ENCODE measurements around the gene CLMP.
"Not testable (repeated sequence)": the region's sequence is repeated elsewhere in the genome, so short reads cannot be mapped to it uniquely, and the experiment has no call there.

Gene CLMP

GRCh38 chr11:123098990-123099389 is 96.1 kb downstream of the CLMP start:
- Mint-ChIP-seq H3K9me3 (no peaks in the 10 kb centered on the region), H3K4me3 (no peak overlapping the region), H3K27ac (no peak overlapping the region), H3K4me1 (ENCODE audit: low read depth) (no peaks in the 10 kb centered on the region), H3K36me3 (ENCODE audit: low read depth) (no peaks in the 10 kb centered on the region), H3K27me3 (peaks cover 7% of the 10 kb centered on the region)
- intact Hi-C loops (cut with micrococcal nuclease) = no loop called here

- intact Hi-C loops (cut with micrococcal nuclease) = no loop called here
- no peaks in the 10 kb centered on the region for H3K9me3 Mint-ChIP-seq
These were observed 101.3 kb downstream of the CLMP start for GRCh38 chr11:123093739-123094138.

GRCh38 chr11:123091506-123091905 is 103.5 kb downstream of the CLMP start:
- intact Hi-C loops (cut with micrococcal nuclease) = no loop called here
- Mint-ChIP-seq H3K27me3 (no peaks in the 10 kb centered on the region), H3K4me1 (ENCODE audit: low read depth) (no peaks in the 10 kb centered on the region), H3K27ac (no peak overlapping the region), H3K9me3 (no peaks in the 10 kb centered on the region), H3K4me3 (no peak overlapping the region), H3K36me3 (ENCODE audit: low read depth) (no peaks in the 10 kb centered on the region)

More at GRCh38 chr11:123093739-123094138, 101.3 kb downstream of the CLMP start:
- Mint-ChIP-seq H3K4me1 (ENCODE audit: low read depth) (no peaks in the 10 kb centered on the region), H3K4me3 (no peak overlapping the region), H3K27me3 (peaks cover 5% of the 10 kb centered on the region), H3K27ac (no peak overlapping the region), H3K36me3 (ENCODE audit: low read depth) (no peaks in the 10 kb centered on the region)

- H3K36me3 Mint-ChIP-seq (ENCODE audit: low read depth); H3K4me3 Mint-ChIP-seq; H3K27me3 Mint-ChIP-seq; H3K4me1 Mint-ChIP-seq (ENCODE audit: low read depth); H3K9me3 Mint-ChIP-seq; H3K27ac Mint-ChIP-seq; intact Hi-C loops (cut with micrococcal nuclease): not testable (repeated sequence)
These were observed 104.9 kb downstream of the CLMP start for GRCh38 chr11:123090168-123090567.

GRCh38 chr11:123088896-123089295 is 106.2 kb downstream of the CLMP start:
- H3K27ac Mint-ChIP-seq; H3K9me3 Mint-ChIP-seq; H3K4me3 Mint-ChIP-seq; intact Hi-C loops (cut with micrococcal nuclease); H3K4me1 Mint-ChIP-seq (ENCODE audit: low read depth); H3K27me3 Mint-ChIP-seq; H3K36me3 Mint-ChIP-seq (ENCODE audit: low read depth): not testable (repeated sequence)

- H3K36me3 Mint-ChIP-seq (ENCODE audit: low read depth); H3K27ac Mint-ChIP-seq; intact Hi-C loops (cut with micrococcal nuclease); H3K27me3 Mint-ChIP-seq; H3K9me3 Mint-ChIP-seq; H3K4me3 Mint-ChIP-seq: not testable (repeated sequence)
- peaks cover 10% of the 10 kb centered on the region for H3K4me1 Mint-ChIP-seq (ENCODE audit: low read depth)
These were observed 107.4 kb downstream of the CLMP start for GRCh38 chr11:123087657-123088056.

- no peaks in the 10 kb centered on the region for H3K36me3 Mint-ChIP-seq (ENCODE audit: low read depth)
- no peaks in the 10 kb centered on the region for H3K27me3 Mint-ChIP-seq
- no peaks in the 10 kb centered on the region for H3K9me3 Mint-ChIP-seq
- peaks cover 10% of the 10 kb centered on the region for H3K4me1 Mint-ChIP-seq (ENCODE audit: low read depth)
- H3K4me3 Mint-ChIP-seq = no peak overlapping the region
- intact Hi-C loops (cut with micrococcal nuclease) = no loop called here
- no peak overlapping the region for H3K27ac Mint-ChIP-seq
These were observed 108.7 kb downstream of the CLMP start for GRCh38 chr11:123086305-123086704.

- Mint-ChIP-seq H3K4me3 (no peak overlapping the region), H3K9me3 (no peaks in the 10 kb centered on the region), H3K27ac (no peak overlapping the region), H3K36me3 (ENCODE audit: low read depth) (no peaks in the 10 kb centered on the region), H3K4me1 (ENCODE audit: low read depth) (peaks cover 10% of the 10 kb centered on the region), H3K27me3 (no peaks in the 10 kb centered on the region)
- intact Hi-C loops (cut with micrococcal nuclease) = no loop called here
These were observed 109.6 kb downstream of the CLMP start for GRCh38 chr11:123085497-123085896.

- Mint-ChIP-seq H3K9me3 (no peaks in the 10 kb centered on the region), H3K4me1 (ENCODE audit: low read depth) (peaks cover 10% of the 10 kb centered on the region), H3K4me3 (no peak overlapping the region)
These were observed 110.6 kb downstream of the CLMP start for GRCh38 chr11:123084454-123084853.

GRCh38 chr11:123083623-123084029 is 111.4 kb downstream of the CLMP start:
- no peak overlapping the region for H3K27ac Mint-ChIP-seq
- H3K9me3 Mint-ChIP-seq = no peaks in the 10 kb centered on the region
- H3K27me3 Mint-ChIP-seq = no peaks in the 10 kb centered on the region
- peaks cover 10% of the 10 kb centered on the region for H3K4me1 Mint-ChIP-seq (ENCODE audit: low read depth)
- H3K36me3 Mint-ChIP-seq (ENCODE audit: low read depth) = no peaks in the 10 kb centered on the region
- H3K4me3 Mint-ChIP-seq = no peak overlapping the region
- intact Hi-C loops (cut with micrococcal nuclease) = no loop called here

More at GRCh38 chr11:123084454-123084853, 110.6 kb downstream of the CLMP start:
- Mint-ChIP-seq H3K27ac (no peak overlapping the region), H3K36me3 (ENCODE audit: low read depth) (no peaks in the 10 kb centered on the region), H3K27me3 (no peaks in the 10 kb centered on the region)
- intact Hi-C loops (cut with micrococcal nuclease) = no loop called here

- H3K4me3 Mint-ChIP-seq = no peak overlapping the region
- intact Hi-C loops (cut with micrococcal nuclease) = no loop called here
- H3K4me1 Mint-ChIP-seq (ENCODE audit: low read depth) = peaks cover 10% of the 10 kb centered on the region
- H3K27me3 Mint-ChIP-seq = no peaks in the 10 kb centered on the region
- no peaks in the 10 kb centered on the region for H3K36me3 Mint-ChIP-seq (ENCODE audit: low read depth)
- no peaks in the 10 kb centered on the region for H3K9me3 Mint-ChIP-seq
- no peak overlapping the region for H3K27ac Mint-ChIP-seq
These were observed 112.1 kb downstream of the CLMP start for GRCh38 chr11:123082977-123083376.

GRCh38 chr11:123080015-123080414 is 115.0 kb downstream of the CLMP start:
- no peaks in the 10 kb centered on the region for H3K36me3 Mint-ChIP-seq (ENCODE audit: low read depth)
- intact Hi-C loops (cut with micrococcal nuclease) = no loop called here
- H3K27me3 Mint-ChIP-seq = no peaks in the 10 kb centered on the region
- no peaks in the 10 kb centered on the region for H3K9me3 Mint-ChIP-seq
- no peak overlapping the region for H3K4me3 Mint-ChIP-seq
- no peak overlapping the region for H3K27ac Mint-ChIP-seq
- peaks cover 10% of the 10 kb centered on the region for H3K4me1 Mint-ChIP-seq (ENCODE audit: low read depth)

GRCh38 chr11:123076484-123076883 is 118.6 kb downstream of the CLMP start:
- Mint-ChIP-seq H3K9me3 (no peaks in the 10 kb centered on the region), H3K4me3 (no peak overlapping the region), H3K4me1 (ENCODE audit: low read depth) (peaks cover 22% of the 10 kb centered on the region), H3K27ac (no peak overlapping the region), H3K36me3 (ENCODE audit: low read depth) (no peaks in the 10 kb centered on the region), H3K27me3 (no peaks in the 10 kb centered on the region)
- intact Hi-C loops (cut with micrococcal nuclease) = no loop called here

- intact Hi-C loops (cut with micrococcal nuclease) = no loop called here
- no peak overlapping the region for H3K4me3 Mint-ChIP-seq
- H3K9me3 Mint-ChIP-seq = no peaks in the 10 kb centered on the region
- no peak overlapping the region for H3K27ac Mint-ChIP-seq
- no peaks in the 10 kb centered on the region for H3K36me3 Mint-ChIP-seq (ENCODE audit: low read depth)
- H3K27me3 Mint-ChIP-seq = no peaks in the 10 kb centered on the region
- H3K4me1 Mint-ChIP-seq (ENCODE audit: low read depth) = peaks cover 47% of the 10 kb centered on the region
These were observed 121.5 kb downstream of the CLMP start for GRCh38 chr11:123073343-123074057.

GRCh38 chr11:123072762-123073161 is 122.3 kb downstream of the CLMP start:
- no peak overlapping the region for H3K4me3 Mint-ChIP-seq
- H3K27me3 Mint-ChIP-seq = no peaks in the 10 kb centered on the region
- no peaks in the 10 kb centered on the region for H3K36me3 Mint-ChIP-seq (ENCODE audit: low read depth)
- H3K9me3 Mint-ChIP-seq = no peaks in the 10 kb centered on the region
- intact Hi-C loops (cut with micrococcal nuclease) = no loop called here
- H3K4me1 Mint-ChIP-seq (ENCODE audit: low read depth) = peaks cover 51% of the 10 kb centered on the region
- no peak overlapping the region for H3K27ac Mint-ChIP-seq
